Measurements from ENCODE around the gene VWDE. TPM values are rescaled to one million over a fixed set of nuclear protein-coding genes. Genes with fewer than 3 reads are reported as not detected.

The VWDE gene
- total RNA-seq, 4 donors from 2014 or later, result 0.13 to 0.22 TPM; not detected in 2

DNA sequence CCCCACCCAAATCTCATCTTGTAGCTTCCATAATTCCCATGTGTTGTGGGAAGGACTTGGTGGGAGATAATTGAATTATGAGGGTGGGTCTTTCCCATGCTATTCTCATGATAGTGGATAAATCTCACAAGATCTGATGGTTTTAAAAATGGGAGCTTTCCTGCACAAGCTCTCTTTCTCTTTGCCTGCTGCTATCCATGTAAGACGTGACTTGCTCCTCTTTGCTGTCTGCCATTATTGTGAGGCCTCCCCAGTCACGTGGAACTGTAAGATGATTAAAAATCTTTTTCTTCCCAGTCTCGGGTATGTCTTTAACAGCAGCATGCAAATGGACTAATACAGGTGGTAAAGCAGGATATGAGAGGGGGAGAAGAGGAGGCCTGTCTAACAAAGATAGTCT is 104.3 kb downstream of the VWDE start:
- Histone ChIP-seq H3K4me1 (no peaks in the 10 kb centered on the region), H3K27ac (no peak overlapping the region), H3K4me3 (no peak overlapping the region), H3K9me3 (peaks cover 0 to 7% (median 0%) of the 10 kb centered on the region in 3 donors), H3K36me3 (no peaks in the 10 kb centered on the region), H3K27me3 (no peaks in the 10 kb centered on the region)
- TF ChIP-seq, protein P1, sequence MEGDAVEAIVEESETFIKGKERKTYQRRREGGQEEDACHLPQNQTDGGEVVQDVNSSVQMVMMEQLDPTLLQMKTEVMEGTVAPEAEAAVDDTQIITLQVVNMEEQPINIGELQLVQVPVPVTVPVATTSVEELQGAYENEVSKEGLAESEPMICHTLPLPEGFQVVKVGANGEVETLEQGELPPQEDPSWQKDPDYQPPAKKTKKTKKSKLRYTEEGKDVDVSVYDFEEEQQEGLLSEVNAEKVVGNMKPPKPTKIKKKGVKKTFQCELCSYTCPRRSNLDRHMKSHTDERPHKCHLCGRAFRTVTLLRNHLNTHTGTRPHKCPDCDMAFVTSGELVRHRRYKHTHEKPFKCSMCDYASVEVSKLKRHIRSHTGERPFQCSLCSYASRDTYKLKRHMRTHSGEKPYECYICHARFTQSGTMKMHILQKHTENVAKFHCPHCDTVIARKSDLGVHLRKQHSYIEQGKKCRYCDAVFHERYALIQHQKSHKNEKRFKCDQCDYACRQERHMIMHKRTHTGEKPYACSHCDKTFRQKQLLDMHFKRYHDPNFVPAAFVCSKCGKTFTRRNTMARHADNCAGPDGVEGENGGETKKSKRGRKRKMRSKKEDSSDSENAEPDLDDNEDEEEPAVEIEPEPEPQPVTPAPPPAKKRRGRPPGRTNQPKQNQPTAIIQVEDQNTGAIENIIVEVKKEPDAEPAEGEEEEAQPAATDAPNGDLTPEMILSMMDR (IDR thresholded peaks at IDR 0.05), result no peak
- TF ChIP-seq POLR2A (IDR thresholded peaks at IDR 0.05) (no peak), EP300 (IDR thresholded peaks at IDR 0.05) (no peak), POLR2AphosphoS5 (IDR thresholded peaks at IDR 0.05) (no peak)
- no peak for ATAC-seq
- 84% methylated on average over 3 of the region's 3 CpGs; no CpG with 5 or more reads in 1 of the 2 donors for WGBS, 2 donors (ENCODE audit: low coverage in 1 of 2)

DNA sequence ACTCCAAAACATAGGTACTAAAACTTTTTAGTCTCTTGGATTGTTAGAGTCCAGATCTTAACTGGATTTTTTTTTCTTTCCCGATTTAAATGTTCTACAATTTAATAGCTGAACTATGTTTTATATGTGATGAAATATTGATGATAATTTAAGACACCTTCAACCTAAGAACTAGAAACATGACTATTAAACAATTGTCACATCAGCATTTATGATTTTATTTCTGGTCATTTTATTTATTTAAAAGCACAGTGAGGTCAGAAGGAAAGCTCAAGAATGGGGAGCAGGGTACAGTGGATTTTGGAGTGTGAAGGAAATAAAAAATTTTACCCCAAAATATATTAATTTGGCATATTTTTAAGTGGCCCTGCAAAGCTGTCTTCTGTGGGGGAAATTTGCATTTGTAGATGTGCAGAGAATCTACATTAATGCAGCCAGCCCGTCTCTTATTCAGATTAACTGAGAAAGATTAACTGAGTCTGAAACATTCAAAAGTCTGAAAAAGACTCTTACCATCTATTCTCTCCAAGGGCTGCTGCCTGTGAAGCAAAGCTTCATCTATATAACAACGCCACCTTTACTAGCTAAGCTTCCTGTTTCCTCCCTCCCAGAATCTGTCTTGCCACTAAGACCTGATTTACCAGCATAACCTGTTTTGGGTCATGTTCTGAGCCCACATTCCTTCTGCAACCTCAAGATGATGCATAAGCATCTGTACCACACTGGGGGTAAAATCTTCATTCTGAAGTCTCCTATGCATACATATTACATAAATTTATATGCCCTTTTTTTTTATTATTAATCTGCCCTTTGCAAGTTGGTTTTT is 106.2 kb downstream of the VWDE start:
- Histone ChIP-seq H3K4me1 (no peaks in the 10 kb centered on the region), H3K27ac (no peak overlapping the region), H3K27me3 (no peaks in the 10 kb centered on the region), H3K9me3 (no peaks in the 10 kb centered on the region), H3K4me3 (no peak overlapping the region), H3K36me3 (no peaks in the 10 kb centered on the region)
- ATAC-seq, result no peak
- 72 to 73% methylated on average over 3 of the region's 3 CpGs for WGBS, 2 donors (ENCODE audit: low coverage in 1 of 2)
- TF ChIP-seq POLR2A (IDR thresholded peaks at IDR 0.05) (no peak), POLR2AphosphoS5 (IDR thresholded peaks at IDR 0.05) (no peak), EP300 (IDR thresholded peaks at IDR 0.05) (no peak)
- TF ChIP-seq, protein P1 (IDR thresholded peaks at IDR 0.05), result no peak

DNA sequence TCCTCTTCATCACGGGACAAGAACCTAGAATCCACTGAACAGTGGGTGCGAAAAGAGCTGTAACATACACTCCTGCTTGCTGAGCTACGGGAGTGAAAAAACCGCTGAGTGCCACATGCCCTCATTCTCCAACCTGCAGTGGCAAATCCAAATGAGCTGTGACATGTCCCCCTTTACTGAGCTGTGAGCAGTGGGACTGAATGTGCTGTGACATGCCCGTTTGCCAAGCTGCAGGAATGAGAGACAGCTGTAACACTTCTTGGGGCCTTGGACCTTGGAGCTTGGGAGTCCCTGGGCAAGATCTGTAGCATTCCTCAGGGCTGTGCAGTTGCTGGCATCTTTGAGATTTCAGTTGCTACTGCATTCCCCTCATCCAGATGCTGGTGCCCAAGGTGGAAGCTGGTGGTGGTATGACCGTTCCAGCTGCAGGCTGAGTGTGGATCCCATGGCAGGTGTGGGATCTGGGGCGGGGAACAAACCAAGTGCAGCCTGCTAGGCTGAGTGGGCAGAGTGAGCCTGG is 107.6 kb downstream of the VWDE start:
- Histone ChIP-seq H3K4me3 (no peak overlapping the region), H3K36me3 (no peaks in the 10 kb centered on the region), H3K9me3 (peaks cover 0 to 5% (median 0%) of the 10 kb centered on the region in 3 donors), H3K4me1 (no peaks in the 10 kb centered on the region), H3K27me3 (no peaks in the 10 kb centered on the region), H3K27ac (no peak overlapping the region)
- ATAC-seq, result no peak
- TF ChIP-seq, protein P1 (IDR thresholded peaks at IDR 0.05), result no peak
- TF ChIP-seq POLR2AphosphoS5 (IDR thresholded peaks at IDR 0.05) (no peak), EP300 (IDR thresholded peaks at IDR 0.05) (no peak), POLR2A (IDR thresholded peaks at IDR 0.05) (no peak)
- 93% methylated on average over 4 of the region's 7 CpGs; no CpG with 5 or more reads in 1 of the 2 donors for WGBS, 2 donors (ENCODE audit: low coverage in 1 of 2)

DNA sequence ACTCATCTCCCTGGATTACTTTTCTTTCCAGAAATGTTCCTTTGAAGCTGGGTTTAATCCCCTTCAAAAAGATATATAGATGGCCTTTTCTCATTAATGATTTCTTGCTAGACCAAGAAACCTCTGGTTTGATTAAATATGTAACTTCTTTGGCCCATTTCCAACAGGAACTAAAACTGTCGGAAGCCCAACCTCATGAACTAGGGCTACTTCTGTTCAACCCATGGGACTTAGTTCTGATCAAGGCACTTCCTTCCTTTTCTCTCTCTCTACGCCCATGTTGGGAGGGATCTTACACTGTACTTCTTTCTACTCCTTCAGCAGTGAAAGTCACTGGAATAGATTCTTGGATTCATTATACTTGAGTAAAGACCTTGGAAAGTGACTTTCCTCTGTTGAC is 109.0 kb downstream of the VWDE start:
- 33 to 45% methylated on average over 1 to 2 of the region's 2 CpGs for WGBS, 2 donors (ENCODE audit: low coverage in 1 of 2)
- TF ChIP-seq POLR2AphosphoS5 (IDR thresholded peaks at IDR 0.05), result no peak
- TF ChIP-seq, protein P1 (IDR thresholded peaks at IDR 0.05), result no peak
- no peak for TF ChIP-seq EP300 (IDR thresholded peaks at IDR 0.05)
- TF ChIP-seq POLR2A (IDR thresholded peaks at IDR 0.05), result no peak
- Histone ChIP-seq H3K27me3 (no peaks in the 10 kb centered on the region), H3K9me3 (peaks cover 0 to 9% (median 0%) of the 10 kb centered on the region in 3 donors), H3K27ac (no peak overlapping the region), H3K4me3 (no peak overlapping the region), H3K4me1 (no peaks in the 10 kb centered on the region), H3K36me3 (no peaks in the 10 kb centered on the region)
- ATAC-seq, result no peak

DNA sequence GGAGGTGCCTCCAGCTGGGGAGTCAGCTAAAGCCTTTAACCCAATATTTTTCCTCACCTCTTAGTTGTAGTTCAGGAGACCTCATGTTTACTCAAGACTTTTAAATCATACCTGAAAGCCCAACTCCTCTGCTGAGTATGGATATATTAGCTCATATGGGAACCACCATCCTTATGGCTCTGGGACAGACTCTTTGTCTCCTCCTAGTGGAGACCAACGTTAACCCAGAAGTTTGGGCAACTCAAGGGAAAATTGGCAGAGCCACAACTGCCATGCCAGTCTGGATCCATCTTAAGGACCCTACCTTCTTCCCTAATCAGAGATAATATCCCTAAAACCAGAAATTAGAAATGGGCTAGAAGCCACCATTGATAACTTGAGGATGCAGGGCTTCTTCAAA is 111.8 kb downstream of the VWDE start:
- Histone ChIP-seq H3K27me3 (no peaks in the 10 kb centered on the region), H3K4me1 (no peaks in the 10 kb centered on the region), H3K36me3 (no peaks in the 10 kb centered on the region), H3K27ac (no peak overlapping the region), H3K9me3 (peaks cover 0 to 9% (median 0%) of the 10 kb centered on the region in 3 donors), H3K4me3 (no peak overlapping the region)
- ATAC-seq, result no peak
- no CpG with 5 or more reads among the region's 1 CpG for WGBS, 2 donors (ENCODE audit: low coverage in 1 of 2)
- no peak for TF ChIP-seq POLR2AphosphoS5 (IDR thresholded peaks at IDR 0.05)
- no peak for TF ChIP-seq POLR2A (IDR thresholded peaks at IDR 0.05)
- TF ChIP-seq, protein P1 (IDR thresholded peaks at IDR 0.05), result no peak
- no peak for TF ChIP-seq EP300 (IDR thresholded peaks at IDR 0.05)

All from gastroesophageal sphincter (tissue), 4 donors.